Gastrocnemius medialis (tissue), 4 donors: ENCODE data around the gene ACYP2.
"Not testable (repeated sequence)": the region's sequence is repeated elsewhere in the genome, so short reads cannot be mapped to it uniquely, and the experiment has no call there.

Experiments used
- CTCF ChIP-seq, 5 experiments: fragments of 450-650 bp in 3 of 5; fragments of 200-600 bp in 2 of 5; sonication (generic) in 2 of 5; IDR thresholded peaks in 4 of 5; conservative IDR thresholded peaks in 1 of 5; 1 replicate in 4 of 5; 2 replicates in 1 of 5; pipeline ENCODE4 v1.5.1; 2016 to 2019; ENCODE audit warnings: antibody characterized with exemption in 5 of 5, mild to moderate bottlenecking in 3 of 5, moderate library complexity in 3 of 5
- POLR2A ChIP-seq, 2 donors: fragments of 450-650 bp; IDR thresholded peaks; one replicate each; pipeline ENCODE4 v1.6.1; 2017; ENCODE audit warnings: antibody characterized with exemption in 2 of 2, mild to moderate bottlenecking in 2 of 2, moderate library complexity in 2 of 2

- TF ChIP-seq CTCF (IDR thresholded peaks at IDR 0.05 in 4 of 5, conservative IDR thresholded peaks at IDR 0.05 in 1 of 5); POLR2A (IDR thresholded peaks at IDR 0.05): not testable (repeated sequence)
Observed at GRCh38 chr2:54127174-54127573, 11.8 kb downstream of the ACYP2 start.
